ENCODE results near the gene TAF15.

GRCh38 chr17:35765756-35766488 lies 43.4 kb upstream of the TAF15 start:
- TF ChIP-seq CTCF (IDR thresholded peaks at IDR 0.05) (no peak), POLR2A (IDR thresholded peaks at IDR 0.05) (no peak)

Measured in Peyer's patch (tissue), 4 donors.